ENCODE measurements around the gene LYPD5.

LYPD5 gene

DNA sequence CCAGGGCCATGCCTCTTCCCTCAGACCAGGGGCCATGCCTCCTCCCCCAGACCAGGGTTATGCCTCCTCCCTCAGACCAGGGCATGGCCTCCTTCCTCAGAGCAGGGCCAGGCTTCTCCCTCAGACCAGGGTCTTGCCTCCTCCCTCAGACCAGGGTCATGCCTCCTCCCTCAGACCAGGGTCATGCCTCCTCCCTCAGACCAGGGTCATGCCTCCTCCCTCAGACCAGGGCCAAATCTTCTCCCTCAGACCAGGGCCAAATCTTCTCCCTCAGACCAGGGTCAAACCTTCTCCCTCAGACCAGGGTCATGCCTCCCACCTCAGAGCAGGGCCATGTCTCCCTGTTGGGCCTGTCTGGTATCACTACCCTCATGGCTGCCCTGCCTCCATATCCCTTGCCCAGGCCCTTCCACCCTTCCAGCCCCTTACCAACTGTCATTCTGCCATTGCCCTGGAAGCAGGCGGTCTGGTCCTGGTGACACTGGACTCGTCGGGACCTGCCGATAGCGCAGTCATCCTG lies 4.2 kb downstream of the LYPD5 start:
- H3K27me3 ChIP-seq (ENCODE audit: control insufficient read depth, insufficient read depth, low read length) = peaks cover 9% of the 10 kb centered on the region
- no peak overlapping the region for H3K27ac ChIP-seq (ENCODE audit: low read depth, low read length)
- no peaks in the 10 kb centered on the region for H3K4me1 ChIP-seq (ENCODE audit: control insufficient read depth, insufficient read depth, low read length)
- H3K9ac ChIP-seq (ENCODE audit: low read length) = no peak overlapping the region
- H3K4me3 ChIP-seq (ENCODE audit: low read length) = peak overlapping the region; percentile 65
- no peaks in the 10 kb centered on the region for H3K36me3 ChIP-seq (ENCODE audit: control insufficient read depth, insufficient read depth, low read length)

DNA sequence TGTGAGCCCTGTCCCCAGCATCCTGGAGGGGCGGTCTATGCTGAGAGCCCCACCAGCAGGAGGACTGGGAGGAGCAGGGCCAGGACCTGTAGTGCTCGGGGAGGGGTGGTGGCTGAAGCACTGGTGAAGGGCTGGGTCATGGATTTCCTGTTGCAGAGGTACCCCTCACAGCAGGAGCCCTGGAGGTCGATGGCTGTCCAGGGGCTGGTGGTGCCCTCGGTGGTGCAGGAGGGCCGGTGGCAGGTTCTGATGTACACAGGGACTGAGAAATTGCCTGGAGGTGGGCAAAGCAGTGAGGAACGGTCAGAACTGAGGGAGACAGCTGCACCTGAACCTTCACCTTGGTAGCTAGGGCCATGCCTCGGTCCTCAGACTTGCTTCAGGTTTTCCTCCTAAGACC lies 4.7 kb downstream of the LYPD5 start:
- H3K27ac ChIP-seq (ENCODE audit: low read depth, low read length) = no peak overlapping the region
- H3K36me3 ChIP-seq (ENCODE audit: control insufficient read depth, insufficient read depth, low read length) = no peaks in the 10 kb centered on the region
- H3K4me1 ChIP-seq (ENCODE audit: control insufficient read depth, insufficient read depth, low read length) = no peaks in the 10 kb centered on the region
- H3K9ac ChIP-seq (ENCODE audit: low read length) = no peak overlapping the region
- H3K27me3 ChIP-seq (ENCODE audit: control insufficient read depth, insufficient read depth, low read length) = peaks cover 9% of the 10 kb centered on the region
- no peak overlapping the region for H3K4me3 ChIP-seq (ENCODE audit: low read length)

GRCh38 chr19:43797118-43797517 lies 5.1 kb downstream of the LYPD5 start:
- Histone ChIP-seq H3K36me3 (ENCODE audit: control insufficient read depth, insufficient read depth, low read length) (no peaks in the 10 kb centered on the region), H3K27me3 (ENCODE audit: control insufficient read depth, insufficient read depth, low read length) (peaks cover 9% of the 10 kb centered on the region), H3K4me1 (ENCODE audit: control insufficient read depth, insufficient read depth, low read length) (no peaks in the 10 kb centered on the region), H3K27ac (ENCODE audit: low read depth, low read length) (no peak overlapping the region), H3K4me3 (ENCODE audit: low read length) (no peak overlapping the region), H3K9ac (ENCODE audit: low read length) (no peak overlapping the region)

DNA sequence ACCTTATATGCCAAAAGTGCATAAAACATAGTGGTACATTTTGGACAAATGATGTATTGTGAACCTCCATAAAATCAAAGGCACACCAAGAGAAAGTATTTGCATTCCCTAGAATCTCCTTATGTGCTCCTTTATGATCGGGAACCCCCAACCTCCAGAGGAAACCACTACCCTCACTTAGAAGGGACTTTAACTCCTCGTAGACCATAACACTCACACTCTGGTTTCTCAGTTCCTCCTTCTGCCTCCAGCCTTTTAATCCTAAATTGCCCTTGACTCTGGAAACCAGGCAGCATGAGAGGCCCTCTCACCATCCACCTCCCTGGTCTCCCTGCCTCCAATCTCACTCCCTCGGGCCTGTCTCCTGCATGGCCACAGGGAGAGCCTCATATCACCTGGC lies 11.7 kb downstream of the LYPD5 start:
- Histone ChIP-seq H3K27me3 (ENCODE audit: control insufficient read depth, insufficient read depth, low read length) (no peaks in the 10 kb centered on the region), H3K4me1 (ENCODE audit: control insufficient read depth, insufficient read depth, low read length) (no peaks in the 10 kb centered on the region)

GRCh38 chr19:43789029-43789428 lies 13.2 kb downstream of the LYPD5 start:
- no peak overlapping the region for H3K27ac ChIP-seq (ENCODE audit: low read depth, low read length)
- no peak overlapping the region for H3K4me3 ChIP-seq (ENCODE audit: low read length)
- no peaks in the 10 kb centered on the region for H3K36me3 ChIP-seq (ENCODE audit: control insufficient read depth, insufficient read depth, low read length)
- no peaks in the 10 kb centered on the region for H3K4me1 ChIP-seq (ENCODE audit: control insufficient read depth, insufficient read depth, low read length)
- peaks cover 3% of the 10 kb centered on the region for H3K27me3 ChIP-seq (ENCODE audit: control insufficient read depth, insufficient read depth, low read length)
- H3K9ac ChIP-seq (ENCODE audit: low read length) = no peak overlapping the region

More for the DNA sequence above, 11.7 kb downstream of the LYPD5 start:
- H3K4me3 ChIP-seq (ENCODE audit: low read length) = no peak overlapping the region
- H3K36me3 ChIP-seq (ENCODE audit: control insufficient read depth, insufficient read depth, low read length) = no peaks in the 10 kb centered on the region
- no peak overlapping the region for H3K9ac ChIP-seq (ENCODE audit: low read length)
- no peak overlapping the region for H3K27ac ChIP-seq (ENCODE audit: low read depth, low read length)

GRCh38 chr19:43786665-43787064 lies 15.6 kb downstream of the LYPD5 start:
- Histone ChIP-seq H3K4me3 (ENCODE audit: low read length) (no peak overlapping the region), H3K4me1 (ENCODE audit: control insufficient read depth, insufficient read depth, low read length) (no peaks in the 10 kb centered on the region), H3K27me3 (ENCODE audit: control insufficient read depth, insufficient read depth, low read length) (peaks cover 3% of the 10 kb centered on the region), H3K27ac (ENCODE audit: low read depth, low read length) (no peak overlapping the region), H3K9ac (ENCODE audit: low read length) (no peak overlapping the region), H3K36me3 (ENCODE audit: control insufficient read depth, insufficient read depth, low read length) (no peaks in the 10 kb centered on the region)

DNA sequence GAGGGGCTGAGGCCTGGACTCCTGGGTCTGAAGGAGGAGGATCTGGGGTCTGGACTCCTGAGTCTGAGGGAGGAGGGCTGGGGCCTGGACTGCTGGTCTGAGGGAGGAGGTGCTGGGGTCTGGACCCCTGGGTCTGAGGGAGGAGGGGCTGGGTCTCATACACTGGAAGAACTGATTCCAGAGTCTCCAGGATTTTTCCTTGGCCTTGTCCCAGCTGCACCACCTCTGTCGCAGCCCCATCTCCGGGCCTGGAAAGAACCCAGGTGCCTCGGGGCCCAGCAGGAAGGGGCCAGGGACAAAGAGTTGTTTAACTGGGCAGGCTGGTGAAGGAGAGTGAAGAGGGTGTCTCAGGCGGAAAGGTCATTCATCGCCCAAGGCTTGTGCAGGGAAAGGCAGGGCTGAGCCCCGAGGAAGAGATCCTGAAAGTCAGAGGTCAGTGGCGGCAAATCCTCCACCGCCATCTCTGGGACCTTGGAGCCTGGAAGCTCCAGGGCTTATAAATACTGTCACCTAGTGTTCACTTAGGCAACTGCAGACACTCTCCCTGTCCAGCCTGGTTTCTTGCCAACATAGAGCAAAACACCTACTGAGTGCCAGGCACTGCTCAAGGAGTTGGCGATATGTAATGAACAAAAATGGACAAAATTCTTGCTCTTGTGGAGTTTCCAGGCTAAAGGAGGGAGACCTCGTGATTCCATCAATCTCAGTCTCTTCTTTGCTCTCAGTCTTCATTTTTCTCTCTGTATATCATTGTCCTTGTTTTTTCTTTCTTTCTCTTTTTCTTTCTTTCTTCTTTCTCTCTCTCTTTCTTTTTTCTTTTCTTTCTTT lies 17.1 kb downstream of the LYPD5 start:
- Histone ChIP-seq H3K27me3 (ENCODE audit: control insufficient read depth, insufficient read depth, low read length) (peaks cover 3% of the 10 kb centered on the region), H3K4me3 (ENCODE audit: low read length) (no peak overlapping the region), H3K27ac (ENCODE audit: low read depth, low read length) (no peak overlapping the region), H3K36me3 (ENCODE audit: control insufficient read depth, insufficient read depth, low read length) (no peaks in the 10 kb centered on the region), H3K4me1 (ENCODE audit: control insufficient read depth, insufficient read depth, low read length) (no peaks in the 10 kb centered on the region), H3K9ac (ENCODE audit: low read length) (no peak overlapping the region)

GRCh38 chr19:43784241-43784980 lies 17.8 kb downstream of the LYPD5 start:
- no peak overlapping the region for H3K9ac ChIP-seq (ENCODE audit: low read length)
- H3K4me3 ChIP-seq (ENCODE audit: low read length) = no peak overlapping the region
- H3K4me1 ChIP-seq (ENCODE audit: control insufficient read depth, insufficient read depth, low read length) = no peaks in the 10 kb centered on the region
- H3K36me3 ChIP-seq (ENCODE audit: control insufficient read depth, insufficient read depth, low read length) = no peaks in the 10 kb centered on the region
- H3K27me3 ChIP-seq (ENCODE audit: control insufficient read depth, insufficient read depth, low read length) = peaks cover 4% of the 10 kb centered on the region
- no peak overlapping the region for H3K27ac ChIP-seq (ENCODE audit: low read depth, low read length)

- peaks cover 5% of the 10 kb centered on the region for H3K27me3 ChIP-seq (ENCODE audit: control insufficient read depth, insufficient read depth, low read length)
- no peak overlapping the region for H3K9ac ChIP-seq (ENCODE audit: low read length)
- no peak overlapping the region for H3K27ac ChIP-seq (ENCODE audit: low read depth, low read length)
- H3K4me3 ChIP-seq (ENCODE audit: low read length) = no peak overlapping the region
- H3K36me3 ChIP-seq (ENCODE audit: control insufficient read depth, insufficient read depth, low read length) = no peaks in the 10 kb centered on the region
- H3K4me1 ChIP-seq (ENCODE audit: control insufficient read depth, insufficient read depth, low read length) = no peaks in the 10 kb centered on the region
Observed at GRCh38 chr19:43783636-43784035, 18.6 kb downstream of the LYPD5 start.

DNA sequence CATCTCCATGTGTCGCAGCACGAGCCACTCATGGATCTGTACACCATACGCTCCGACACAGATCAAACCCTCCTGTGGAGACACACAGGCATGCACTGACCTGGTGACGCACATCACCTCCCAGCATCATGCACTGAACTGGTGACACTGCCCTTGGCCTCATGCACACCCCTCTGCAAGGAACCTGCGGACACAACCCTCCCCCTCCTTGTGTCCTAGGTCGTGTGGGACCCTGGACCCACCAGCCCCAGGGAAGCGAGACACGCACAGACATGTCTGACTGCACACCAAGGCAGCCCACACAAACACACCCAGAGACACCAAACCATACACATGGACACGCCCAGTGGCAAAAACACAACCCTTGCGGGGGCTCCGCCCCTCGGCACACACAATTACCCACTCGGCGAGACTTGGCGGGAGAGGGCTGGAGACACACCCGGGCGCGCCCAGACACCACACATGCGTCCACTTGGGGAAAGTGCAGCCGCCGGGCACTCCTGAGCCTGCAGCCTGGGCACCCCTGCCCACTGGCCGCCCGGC lies 19.5 kb downstream of the LYPD5 start:
- H3K4me1 ChIP-seq (ENCODE audit: control insufficient read depth, insufficient read depth, low read length) = no peaks in the 10 kb centered on the region
- no peak overlapping the region for H3K27ac ChIP-seq (ENCODE audit: low read depth, low read length)
- H3K9ac ChIP-seq (ENCODE audit: low read length) = no peak overlapping the region
- peaks cover 5% of the 10 kb centered on the region for H3K27me3 ChIP-seq (ENCODE audit: control insufficient read depth, insufficient read depth, low read length)
- peak overlapping the region; percentile 38 for H3K4me3 ChIP-seq (ENCODE audit: low read length)
- H3K36me3 ChIP-seq (ENCODE audit: control insufficient read depth, insufficient read depth, low read length) = no peaks in the 10 kb centered on the region

GRCh38 chr19:43782311-43782660 lies 20.0 kb downstream of the LYPD5 start:
- Histone ChIP-seq H3K9ac (ENCODE audit: low read length) (no peak overlapping the region), H3K4me1 (ENCODE audit: control insufficient read depth, insufficient read depth, low read length) (no peaks in the 10 kb centered on the region), H3K27ac (ENCODE audit: low read depth, low read length) (no peak overlapping the region), H3K27me3 (ENCODE audit: control insufficient read depth, insufficient read depth, low read length) (peaks cover 5% of the 10 kb centered on the region), H3K4me3 (ENCODE audit: low read length) (peak overlapping the region; percentile 38), H3K36me3 (ENCODE audit: control insufficient read depth, insufficient read depth, low read length) (no peaks in the 10 kb centered on the region)

DNA sequence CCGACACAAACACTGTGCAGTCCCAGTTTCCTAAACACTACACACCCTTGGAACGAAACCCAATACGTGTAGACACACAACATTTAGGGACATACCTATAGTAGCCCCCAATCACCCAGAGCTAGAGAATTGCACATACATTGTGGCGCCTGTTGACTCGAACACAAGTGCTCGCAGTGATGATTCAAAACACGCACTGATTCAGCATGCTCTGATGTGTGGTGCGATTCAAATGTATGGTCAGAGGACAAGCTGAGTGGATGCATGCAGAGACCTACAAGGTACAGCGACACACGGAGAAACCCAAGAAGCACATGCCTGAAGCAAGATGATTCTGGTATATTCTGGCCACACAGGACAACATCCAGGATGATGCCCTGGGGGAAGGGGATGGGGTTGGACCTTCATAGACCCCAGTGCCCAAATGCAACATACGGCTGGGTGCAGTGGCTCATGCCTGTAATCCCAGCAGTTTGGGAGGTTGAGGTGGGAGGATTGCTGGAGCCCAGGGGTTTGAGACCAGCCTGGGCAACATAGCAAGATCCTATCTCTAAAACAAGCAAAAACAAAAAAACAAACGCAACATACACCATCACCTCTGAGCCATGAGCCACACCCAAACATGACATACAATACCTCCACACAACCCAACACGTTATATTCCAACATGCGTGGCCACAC lies 20.5 kb downstream of the LYPD5 start:
- Histone ChIP-seq H3K9ac (ENCODE audit: low read length) (no peak overlapping the region), H3K4me1 (ENCODE audit: control insufficient read depth, insufficient read depth, low read length) (no peaks in the 10 kb centered on the region), H3K4me3 (ENCODE audit: low read length) (no peak overlapping the region), H3K27ac (ENCODE audit: low read depth, low read length) (no peak overlapping the region), H3K27me3 (ENCODE audit: control insufficient read depth, insufficient read depth, low read length) (peaks cover 5% of the 10 kb centered on the region), H3K36me3 (ENCODE audit: control insufficient read depth, insufficient read depth, low read length) (no peaks in the 10 kb centered on the region)
